Transverse colon (tissue), 4 donors: ENCODE results near the gene SEMA6B. TPM values are rescaled to one million over a fixed set of nuclear protein-coding genes. Genes with fewer than 3 reads are reported as not detected.
A peak's percentile ranks its signal among the peaks of the same experiment; 100 is the strongest.

Experiments used
- DNase-seq: peaks from one replicate; pipeline ENCODE4 v3.0.0-alpha.2; 2019
- H3K27ac ChIP-seq, 4 donors: fragments of 200-600 bp; sonication (generic); 2 replicates each; pipeline ENCODE4 v1.5.1; 2016 to 2018; ENCODE audit warnings: inconsistent platforms in 4 of 4
- H3K27me3 ChIP-seq: fragments of 200-600 bp; sonication (generic); 2 replicates; pipeline ENCODE4 v1.5.1; 2017; ENCODE audit warnings: inconsistent platforms
- H3K36me3 ChIP-seq, 4 donors: fragments of 200-600 bp; sonication (generic); 2 replicates each; pipeline ENCODE4 v1.5.1; 2017 to 2019; ENCODE audit warnings: inconsistent platforms in 4 of 4
- H3K4me1 ChIP-seq, 4 donors: fragments of 200-600 bp; sonication (generic); 2 replicates each; pipeline ENCODE4 v1.5.1; 2017 to 2020; ENCODE audit warnings: inconsistent platforms in 4 of 4
- H3K4me3 ChIP-seq, 4 donors: fragments of 200-600 bp; sonication (generic); 1 replicate in 1 of 4; 2 replicates in 3 of 4; pipeline versions ENCODE4 v1.5.1 to v1.6.1; 2017 to 2019; ENCODE audit warnings: inconsistent platforms in 4 of 4
- H3K9me3 ChIP-seq, 2 donors: fragments of 200-600 bp; sonication (generic); 2 replicates each; pipeline ENCODE4 v1.5.1; 2017 to 2019; ENCODE audit warnings: inconsistent platforms in 2 of 2
- CTCF ChIP-seq, 5 experiments: fragments of 200-600 bp in 3 of 5; fragments of 450-650 bp in 2 of 5; sonication (generic) in 3 of 5; IDR thresholded peaks; 1 replicate in 2 of 5; 2 replicates in 3 of 5; pipeline ENCODE4 v1.5.1; 2016 to 2017; ENCODE audit warnings: antibody characterized with exemption in 5 of 5, inconsistent platforms in 3 of 5, mild to moderate bottlenecking in 2 of 5, moderate library complexity in 1 of 5
- EP300 ChIP-seq: sonication (generic); formaldehyde crosslinking; IDR thresholded peaks from one replicate; pipeline ENCODE4 v1.6.1; 2017; ENCODE audit warnings: antibody characterized with exemption, low read depth
- POLR2A ChIP-seq: fragments of 450-650 bp; IDR thresholded peaks from one replicate; pipeline ENCODE4 v1.6.1; 2016; ENCODE audit warnings: antibody characterized with exemption, mild to moderate bottlenecking, moderate library complexity
- POLR2AphosphoS5 ChIP-seq, 3 donors: sonication (generic); formaldehyde crosslinking; IDR thresholded peaks; one replicate each; pipeline ENCODE4 v1.6.1; 2016; ENCODE audit warnings: antibody characterized with exemption in 3 of 3
- WGBS, 2 donors: methylation state at CpG; one replicate each; pipeline ENCODE4 v1.1.5; 2018; ENCODE audit warnings: low coverage in 1 of 2; 5-methylcytosine and 5-hydroxymethylcytosine counted together
- in situ Hi-C, 4 donors: fragments of 200-750 bp; cut with MboI; loops; one replicate each; pipeline versions ENCODE4 v1.15.0 to v1.15.1; 2017; ENCODE audit warnings: low sequenced_read_pairs in 3 of 4, low pct_ligation_motif_present in 1 of 4, low pct_unique_long_range_greater_than_20kb in 1 of 4
- intact Hi-C: fragments of 100-400 bp; cut with DNase I; formaldehyde crosslinking; loops from one replicate; pipeline ENCODE4 v1.15.1; 2023; ENCODE audit warnings: low total_unique reads
- total RNA-seq, 4 donors: library from RNA; depleted of rRNA; stranded (reverse); fragments of >200 nt; gene quantifications; one replicate each; pipeline ENCODE4 v1.1.0, GENCODE V29; 2016

SEMA6B gene
- total RNA-seq, 4 donors from 2014 or later = 1.00 to 4.1 (median 1.7) TPM

- no peaks in the 10 kb centered on the region for H3K9me3 ChIP-seq
- no peak overlapping the region for H3K4me3 ChIP-seq
- peaks cover 9 to 17% (median 14%) of the 10 kb centered on the region in 4 donors for H3K4me1 ChIP-seq
- 71% methylated on average over 1 of the region's 1 CpG; no CpG with 5 or more reads in 1 of the 2 donors for WGBS, 2 donors
- in situ Hi-C loops (no loop called here), intact Hi-C loops (no loop called here)
- DNase-seq = no peak
- H3K27me3 ChIP-seq = peaks cover 86% of the 10 kb centered on the region
- TF ChIP-seq EP300 = no peak
- TF ChIP-seq CTCF (IDR thresholded peaks at IDR 0.05) = no peak
- no peak for TF ChIP-seq POLR2A
- no peak for TF ChIP-seq POLR2AphosphoS5 (IDR thresholded peaks at IDR 0.05)
- H3K27ac ChIP-seq = no peak overlapping the region
- H3K36me3 ChIP-seq = no peaks in the 10 kb centered on the region
Observed at GRCh38 chr19:4585556-4585955, 26.1 kb upstream of the SEMA6B start.

- intact Hi-C loops = no loop called here
- H3K4me1 ChIP-seq = peaks cover 9 to 20% (median 15%) of the 10 kb centered on the region in 4 donors
- peak overlapping the region in 2 of 4 donors; percentile 17 to 43 for H3K4me3 ChIP-seq
- no peak overlapping the region for H3K27ac ChIP-seq
- TF ChIP-seq EP300 = no peak
- no peak for TF ChIP-seq CTCF (IDR thresholded peaks at IDR 0.05)
- no peak for TF ChIP-seq POLR2A
- TF ChIP-seq POLR2AphosphoS5 (IDR thresholded peaks at IDR 0.05) = no peak
- peaks cover 86% of the 10 kb centered on the region for H3K27me3 ChIP-seq
- in situ Hi-C loops = no loop called here
- no peak for DNase-seq
- H3K9me3 ChIP-seq = no peaks in the 10 kb centered on the region
- 11% methylated on average over 26 of the region's 45 CpGs; no CpG with 5 or more reads in 1 of the 2 donors for WGBS, 2 donors
- H3K36me3 ChIP-seq = no peaks in the 10 kb centered on the region
Observed at GRCh38 chr19:4584670-4585460, 25.4 kb upstream of the SEMA6B start.

GRCh38 chr19:4583961-4584669, 24.6 kb upstream of the SEMA6B start:
- Histone ChIP-seq H3K4me3 (peak overlapping the region in 2 of 4 donors; percentile 17 to 43), H3K36me3 (no peaks in the 10 kb centered on the region), H3K27ac (no peak overlapping the region), H3K4me1 (peaks cover 9 to 20% (median 15%) of the 10 kb centered on the region in 4 donors), H3K9me3 (no peaks in the 10 kb centered on the region), H3K27me3 (peaks cover 89% of the 10 kb centered on the region)
- in situ Hi-C loops = no loop called here
- intact Hi-C loops = no loop called here
- TF ChIP-seq POLR2A (no peak), EP300 (no peak), POLR2AphosphoS5 (IDR thresholded peaks at IDR 0.05) (no peak), CTCF (IDR thresholded peaks at IDR 0.05) (no peak)
- WGBS, 2 donors = 6% methylated on average over 2 of the region's 49 CpGs; no CpG with 5 or more reads in 1 of the 2 donors
- no peak for DNase-seq
